Islet precursor cell (in vitro differentiated cells): ENCODE measurements around the gene NRXN3.
"Not testable (repeated sequence)": the region's sequence is repeated elsewhere in the genome, so short reads cannot be mapped to it uniquely, and the experiment has no call there.

Experiments used
- DNase-seq: peaks from one replicate; pipeline ENCODE4 v3.0.0-alpha.2; 2018

NRXN3 gene

GRCh38 chr14:78417532-78417931 lies 247.4 kb downstream of the NRXN3 start:
- no peak for DNase-seq

- DNase-seq: no peak
These were observed 254.1 kb downstream of the NRXN3 start for GRCh38 chr14:78424311-78424710.

GRCh38 chr14:78425330-78425729 lies 255.2 kb downstream of the NRXN3 start:
- no peak for DNase-seq

- no peak for DNase-seq
These were observed 255.6 kb downstream of the NRXN3 start for GRCh38 chr14:78425782-78426181.

GRCh38 chr14:78432046-78432445 lies 261.9 kb downstream of the NRXN3 start:
- DNase-seq: no peak

- DNase-seq: not testable (repeated sequence)
These were observed 267.3 kb downstream of the NRXN3 start for GRCh38 chr14:78437448-78437847.

GRCh38 chr14:78440356-78440894 lies 270.3 kb downstream of the NRXN3 start:
- DNase-seq: no peak

GRCh38 chr14:78443834-78444233 lies 273.7 kb downstream of the NRXN3 start:
- no peak for DNase-seq

- DNase-seq: no peak
These were observed 275.1 kb downstream of the NRXN3 start for GRCh38 chr14:78445275-78445674.

GRCh38 chr14:78446807-78447206 lies 276.6 kb downstream of the NRXN3 start:
- DNase-seq: peak; percentile 65

- peak; percentile 68 for DNase-seq
These were observed 278.3 kb downstream of the NRXN3 start for GRCh38 chr14:78448164-78449094.

- DNase-seq: no peak
These were observed 280.6 kb downstream of the NRXN3 start for GRCh38 chr14:78450669-78451318.

GRCh38 chr14:78451319-78451695 lies 281.1 kb downstream of the NRXN3 start:
- no peak for DNase-seq

- DNase-seq: no peak
These were observed 285.8 kb downstream of the NRXN3 start for GRCh38 chr14:78455896-78456435.

- no peak for DNase-seq
These were observed 299.8 kb downstream of the NRXN3 start for GRCh38 chr14:78469947-78470346.

GRCh38 chr14:78479127-78479780 lies 309.1 kb downstream of the NRXN3 start:
- DNase-seq: no peak

GRCh38 chr14:78484028-78484427 lies 313.9 kb downstream of the NRXN3 start:
- no peak for DNase-seq

- DNase-seq: peak; percentile 53
These were observed 315.9 kb downstream of the NRXN3 start for GRCh38 chr14:78486081-78486480.

GRCh38 chr14:78486621-78487020 lies 316.4 kb downstream of the NRXN3 start:
- DNase-seq: no peak

- not testable (repeated sequence) for DNase-seq
These were observed 317.4 kb downstream of the NRXN3 start for GRCh38 chr14:78487573-78487972.

- DNase-seq: no peak
These were observed 318.8 kb downstream of the NRXN3 start for GRCh38 chr14:78488938-78489337.

GRCh38 chr14:78491048-78491447 lies 320.9 kb downstream of the NRXN3 start:
- DNase-seq: no peak

GRCh38 chr14:78498062-78498595 lies 328.0 kb downstream of the NRXN3 start:
- DNase-seq: no peak
